HepG2 (cell line): ENCODE results near the gene GADD45G. TPM values are rescaled to one million over a fixed set of nuclear protein-coding genes. Genes with fewer than 3 reads are reported as not detected.

Experiments used
- ATAC-seq: fragments of 200-7000 bp; cut with Tn5 transposase; 3 replicates; pipeline ENCODE4 v1.9.1; 2020; ENCODE audit warnings: mild to moderate bottlenecking, moderate library complexity
- BruUV-seq: library from RNA; stranded (reverse); fragments of 400-500 nt; replicated peaks from 2 replicates; lab custom pipeline; 2021; lab: Mats Ljungman, UMichigan
- CTCF ChIA-PET: fragments of 300-600 bp; formaldehyde crosslinking; extraction: SDS; loops from one replicate; lab custom pipeline; 2021; ENCODE audit warnings: low total read pairs, inconsistent platforms, low intra/inter-chr PET ratio; lab: Yijun Ruan, JAX
- POLR2A ChIA-PET: fragments of 350-600 bp; sonication (Branson Sonifier 250); formaldehyde crosslinking; loops from one replicate; lab custom pipeline; 2020; ENCODE audit warnings: antibody characterized with exemption, inconsistent platforms; lab: Yijun Ruan, JAX
- DNase-seq: peaks from one replicate; pipeline ENCODE4 v3.0.0-alpha.2; 2015; ENCODE audit warnings: low spot score
- FAIRE-seq: peaks from 3 replicates; lab custom pipeline; 2011; peaks lifted over from hg19 to GRCh38; lab: Jason Lieb, UNC
- H2AFZ ChIP-seq: one replicate; pipeline ENCODE4 v1.6.1; 2011; ENCODE audit warnings: low read length, inconsistent platforms
- H3K27ac ChIP-seq: fragments of 300-600 bp; 3 replicates; pipeline ENCODE4 v1.8.0; 2011; ENCODE audit warnings: mixed run types, mild to moderate bottlenecking, mixed read lengths, low read length, inconsistent platforms; ENCODE audit not compliant: insufficient read depth; ENCODE audit errors: extremely low read length
- H3K27me3 ChIP-seq, 2 experiments: fragments of 200-600 bp in 1 of 2; 2 replicates in 1 of 2; 3 replicates in 1 of 2; pipeline versions ENCODE4 v1.6.0 to v1.8.0; 2011; ENCODE audit warnings: low read length in 2 of 2, mild to moderate bottlenecking in 2 of 2, moderate library complexity in 2 of 2, inconsistent platforms in 1 of 2; ENCODE audit not compliant: insufficient read depth in 2 of 2, control insufficient read depth in 1 of 2
- H3K36me3 ChIP-seq, 2 experiments: fragments of 200-600 bp in 1 of 2; replicated peaks in 1 of 2; 2 replicates in 1 of 2; 3 replicates in 1 of 2; pipeline versions ENCODE4 v1.5.1 to v1.8.0; 2011; ENCODE audit warnings: low read length in 2 of 2, inconsistent platforms in 1 of 2; ENCODE audit not compliant: insufficient read depth in 2 of 2, control insufficient read depth in 1 of 2
- H3K4me1 ChIP-seq: 2 replicates; pipeline ENCODE4 v1.5.1; 2012; ENCODE audit warnings: low read length, inconsistent platforms; ENCODE audit not compliant: insufficient read depth
- H3K4me2 ChIP-seq: 2 replicates; pipeline ENCODE4 v1.6.0; 2011; ENCODE audit warnings: low read depth, low read length, inconsistent platforms
- H3K4me3 ChIP-seq, 3 experiments: fragments of 200-600 bp in 1 of 3; sonication (generic), shearing (Covaris generic) in 1 of 3; replicated peaks in 1 of 3; 2 replicates each; pipeline ENCODE4 v1.5.1; 2011 to 2016; ENCODE audit warnings: low read length in 3 of 3, inconsistent platforms in 2 of 3, low read depth in 2 of 3, mild to moderate bottlenecking in 2 of 3, control low read depth in 1 of 3, mixed read lengths in 1 of 3; ENCODE audit not compliant: insufficient read depth in 1 of 3
- H3K79me2 ChIP-seq: one replicate; pipeline ENCODE4 v1.6.1; 2011; ENCODE audit warnings: low read length, inconsistent platforms; ENCODE audit not compliant: insufficient read depth
- H3K9ac ChIP-seq: 2 replicates; pipeline ENCODE4 v1.6.0; 2011; ENCODE audit warnings: mild to moderate bottlenecking, low read depth, low read length, inconsistent platforms; ENCODE audit not compliant: insufficient read depth
- H3K9me3 ChIP-seq: 2 replicates; pipeline ENCODE4 v1.5.1; 2012; ENCODE audit warnings: mild to moderate bottlenecking, low read length
- H4K20me1 ChIP-seq: 2 replicates; pipeline ENCODE4 v1.6.0; 2011; ENCODE audit warnings: inconsistent platforms, mild to moderate bottlenecking, low read length, moderate library complexity; ENCODE audit not compliant: insufficient read depth
- CENPX ChIP-seq: sonication (generic); formaldehyde crosslinking; IDR thresholded peaks from 2 replicates; pipeline ENCODE4 v1.9.0; 2021; ENCODE audit warnings: mild to moderate bottlenecking, missing genetic modification reagents, moderate library complexity
- DR1 ChIP-seq: sonication (generic); formaldehyde crosslinking; IDR thresholded peaks from 2 replicates; pipeline ENCODE4 v1.8.0; 2021; ENCODE audit warnings: mild to moderate bottlenecking, missing genetic modification reagents, inconsistent platforms
- ZFP41 ChIP-seq: sonication (generic); formaldehyde crosslinking; IDR thresholded peaks from 2 replicates; pipeline ENCODE4 v1.4.0; 2020; ENCODE audit warnings: mild to moderate bottlenecking, missing genetic modification reagents, borderline replicate concordance
- ZNF232 ChIP-seq: sonication (generic); formaldehyde crosslinking; IDR thresholded peaks from 2 replicates; pipeline ENCODE4 v1.4.0; 2020; ENCODE audit warnings: missing genetic modification reagents, borderline replicate concordance
- ZNF616 ChIP-seq: sonication (generic); formaldehyde crosslinking; IDR thresholded peaks from 2 replicates; pipeline ENCODE4 v1.5.0; 2020; ENCODE audit warnings: low read depth, mild to moderate bottlenecking, missing genetic modification reagents
- ZNF720 ChIP-seq: sonication (generic); formaldehyde crosslinking; IDR thresholded peaks from 2 replicates; pipeline ENCODE4 v1.4.0; 2020; ENCODE audit warnings: missing genetic modification reagents
- ZNF724P ChIP-seq: sonication (generic); formaldehyde crosslinking; IDR thresholded peaks from 2 replicates; pipeline ENCODE4 v1.8.0; 2022; ENCODE audit warnings: missing genetic modification reagents, borderline replicate concordance
- WGBS: methylation state at CpG from one replicate; pipeline ENCODE4 v1.1.6; 2017; ENCODE audit warnings: low lambda C conversion rate; 5-methylcytosine and 5-hydroxymethylcytosine counted together
- in situ Hi-C: cut with HindIII; loops from 2 replicates; pipeline ENCODE4 v1.10.0; 2017; ENCODE audit warnings: low pct_unique_long_range_greater_than_20kb; ENCODE audit not compliant: extremely low pct_ligation_motif_present
- intact Hi-C: fragments of 100-400 bp; cut with micrococcal nuclease; formaldehyde crosslinking; loops from one replicate; pipeline ENCODE4 v1.10.0; 2022; ENCODE audit not compliant: unreplicated experiment
- polyA plus RNA-seq, 8 experiments: library from polyadenylated mRNA; depleted of rRNA in 3 of 8; stranded (reverse) in 7 of 8; unstranded in 1 of 8; fragments of >200 nt; fragmentation: Illumina TruSeq in 4 of 8; extraction: Trizol in 4 of 8; gene quantifications; 2 replicates each; pipeline versions ENCODE4 v1.2.1 to v1.2.3, GENCODE V29; 2011 to 2016; ENCODE audit warnings: low read depth in 4 of 8, missing spikeins in 1 of 8, mixed read lengths in 1 of 8; ENCODE audit not compliant: insufficient read depth in 1 of 8
- total RNA-seq, 5 experiments: library from RNA; depleted of rRNA; stranded (reverse); fragments of >200 nt; fragmentation: Illumina TruSeq; extraction: Trizol; gene quantifications; 2 replicates each; pipeline ENCODE4 v1.2.3, GENCODE V29; 2016; ENCODE audit warnings: low read depth in 1 of 5
- TF ChIP-seq, protein P1 (sequence below): sonication (generic); formaldehyde crosslinking; IDR thresholded peaks from 2 replicates; pipeline ENCODE4 v1.8.1; 2023; ENCODE audit warnings: mild to moderate bottlenecking, inconsistent platforms, moderate library complexity, missing genetic modification reagents, borderline replicate concordance
- TF ChIP-seq, protein P2 (sequence below): sonication (generic); formaldehyde crosslinking; IDR thresholded peaks from 2 replicates; pipeline ENCODE4 v1.5.0; 2020; ENCODE audit warnings: missing genetic modification reagents, mild to moderate bottlenecking, borderline replicate concordance

GADD45G gene
- total and polyA plus RNA-seq, 2 of the 13 experiments (the other 11 are each of a cell fraction or from before 2014, with no cell fraction given) = not detected

DNA sequence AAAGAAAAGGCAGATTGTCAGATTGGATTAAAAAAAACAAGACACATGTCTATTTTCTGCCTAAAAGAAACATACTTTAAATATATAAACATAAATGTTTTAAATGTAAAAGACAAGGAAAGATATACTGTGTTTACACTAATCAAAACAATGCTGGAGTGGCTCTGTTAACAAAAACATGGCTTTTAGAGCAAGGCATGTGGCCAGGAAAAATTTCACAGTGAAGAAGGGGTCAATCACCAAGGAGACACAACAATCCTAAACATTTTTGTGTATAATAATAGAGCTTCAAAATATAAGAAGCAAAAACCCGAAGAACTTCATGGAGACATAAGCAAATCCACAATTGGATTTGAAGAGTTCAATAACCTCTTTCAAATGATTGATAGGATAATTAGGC is 18.5 kb upstream of the GADD45G start:
- intact Hi-C loops (no loop called here), in situ Hi-C loops (no loop called here)
- ChIA-PET CTCF (no interaction called here), POLR2A (no interaction called here)
- H3K27me3 ChIP-seq = peaks cover 0 to 3% of the 10 kb centered on the region in 2 experiments; a peak in 1 of 5 replicates
- FAIRE-seq (no peak), ATAC-seq (no peak), DNase-seq (no peak)
- no peaks in the 10 kb centered on the region for H4K20me1 ChIP-seq
- peaks cover 14% of the 10 kb centered on the region for H3K4me1 ChIP-seq
- H2AFZ ChIP-seq = no peak overlapping the region
- WGBS = 0% methylated on average over 1 of the region's 1 CpG
- no peak overlapping the region for H3K4me3 ChIP-seq
- no peak overlapping the region for H3K9ac ChIP-seq
- H3K9me3 ChIP-seq = peaks cover 10% of the 10 kb centered on the region; the same call in 1 of the 2 replicates
- H3K4me2 ChIP-seq = no peak overlapping the region
- TF ChIP-seq ZNF720 (CRISPR knock-in tag) (no peak), ZNF232 (CRISPR knock-in tag) (no peak), ZFP41 (no peak), DR1 (CRISPR knock-in tag) (no peak), CENPX (CRISPR knock-in tag) (no peak), ZNF616 (CRISPR knock-in tag) (no peak), ZNF724P (CRISPR knock-in tag) (no peak)
- TF ChIP-seq, protein P1, sequence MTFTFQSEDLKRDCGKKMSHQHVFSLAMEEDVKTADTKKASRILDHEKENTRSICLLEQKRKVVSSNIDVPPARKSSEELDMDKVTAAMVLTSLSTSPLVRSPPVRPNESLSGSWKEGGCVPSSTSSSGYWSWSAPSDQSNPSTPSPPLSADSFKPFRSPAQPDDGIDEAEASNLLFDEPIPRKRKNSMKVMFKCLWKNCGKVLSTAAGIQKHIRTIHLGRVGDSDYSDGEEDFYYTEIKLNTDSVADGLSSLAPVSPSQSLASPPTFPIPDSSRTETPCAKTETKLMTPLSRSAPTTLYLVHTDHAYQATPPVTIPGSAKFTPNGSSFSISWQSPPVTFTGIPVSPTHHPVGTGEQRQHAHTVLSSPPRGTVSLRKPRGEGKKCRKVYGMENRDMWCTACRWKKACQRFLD (CRISPR knock-in tag) = no peak
- TF ChIP-seq, protein P2, sequence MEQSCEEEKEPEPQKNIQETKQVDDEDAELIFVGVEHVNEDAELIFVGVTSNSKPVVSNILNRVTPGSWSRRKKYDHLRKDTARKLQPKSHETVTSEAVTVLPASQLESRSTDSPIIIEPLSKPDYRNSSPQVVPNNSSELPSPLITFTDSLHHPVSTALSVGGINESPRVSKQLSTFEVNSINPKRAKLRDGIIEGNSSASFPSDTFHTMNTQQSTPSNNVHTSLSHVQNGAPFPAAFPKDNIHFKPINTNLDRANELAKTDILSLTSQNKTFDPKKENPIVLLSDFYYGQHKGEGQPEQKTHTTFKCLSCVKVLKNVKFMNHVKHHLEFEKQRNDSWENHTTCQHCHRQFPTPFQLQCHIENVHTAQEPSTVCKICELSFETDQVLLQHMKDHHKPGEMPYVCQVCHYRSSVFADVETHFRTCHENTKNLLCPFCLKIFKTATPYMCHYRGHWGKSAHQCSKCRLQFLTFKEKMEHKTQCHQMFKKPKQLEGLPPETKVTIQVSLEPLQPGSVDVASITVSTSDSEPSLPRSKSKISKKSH = no peak
- H3K79me2 ChIP-seq = no peaks in the 10 kb centered on the region
- no peak overlapping the region for H3K27ac ChIP-seq
- no peaks in the 10 kb centered on the region for H3K36me3 ChIP-seq
- no TSS peak for BruUV-seq
